H1 (cell line): Measurements from ENCODE around the gene NAIF1. TPM values are rescaled to one million over a fixed set of nuclear protein-coding genes. Genes with fewer than 3 reads are reported as not detected.

ENCODE experiments used
- polyA plus RNA-seq, 7 experiments: library from polyadenylated mRNA; depleted of rRNA in 3 of 7; stranded (reverse) in 5 of 7; unstranded in 2 of 7; fragments of >200 nt in 5 of 7; fragments of 200-250 nt in 2 of 7; gene quantifications; 1 replicate in 5 of 7; 2 replicates in 1 of 7; 4 replicates in 1 of 7; pipeline versions ENCODE4 v1.2.1 to v1.2.3, GENCODE V29; 2011 to 2013; ENCODE audit warnings: missing spikeins in 2 of 7, mixed read lengths in 2 of 7
- total RNA-seq: library from RNA; stranded (reverse); fragmentation: NEBNext Ultra II Directional; extraction: Animal tissue kit (Norgen Biotek cat#: 25700); gene quantifications from 2 replicates; pipeline ENCODE4 v1.2.1, GENCODE V29; 2021

NAIF1 gene
- total and polyA plus RNA-seq, 2 of the 8 experiments (the other 6 are each of a cell fraction or from before 2014, with no cell fraction given): 8.7 to 9.0 TPM

Other genes with a start within 250 kb of the NAIF1 start
- gene ENG, start 212.7 kb downstream of the NAIF1 start, total RNA-seq: 4.2 and 4.4 TPM in 2 replicates
- 1.8 and 3.2 TPM in 2 replicates for gene ENG, start 212.7 kb downstream of the NAIF1 start, polyA plus RNA-seq (2011; rRNA removed)
- gene AK1, start 189.6 kb downstream of the NAIF1 start, total RNA-seq: 35.9 and 37.9 TPM in 2 replicates
- gene AK1, start 189.6 kb downstream of the NAIF1 start, polyA plus RNA-seq (2011; rRNA removed): 39.2 and 44.1 TPM in 2 replicates
- 37.7 and 43.7 TPM in 2 replicates for gene ST6GALNAC6, start 167.7 kb downstream of the NAIF1 start, total RNA-seq
- gene ST6GALNAC6, start 167.7 kb downstream of the NAIF1 start, polyA plus RNA-seq (2011; rRNA removed): 64.4 and 72.9 TPM in 2 replicates
- gene ST6GALNAC4, start 150.3 kb downstream of the NAIF1 start, total RNA-seq: 21.8 and 27.0 TPM in 2 replicates
- 34.1 and 49.5 TPM in 2 replicates for gene ST6GALNAC4, start 150.3 kb downstream of the NAIF1 start, polyA plus RNA-seq (2011; rRNA removed)
- 12.2 and 13.4 TPM in 2 replicates for gene PIP5KL1, start 136.5 kb downstream of the NAIF1 start, total RNA-seq
- gene PIP5KL1, start 136.5 kb downstream of the NAIF1 start, polyA plus RNA-seq (2011; rRNA removed): 15.4 and 27.4 TPM in 2 replicates
- gene DPM2, start 129.5 kb downstream of the NAIF1 start, total RNA-seq: 45.4 and 48.8 TPM in 2 replicates
- gene DPM2, start 129.5 kb downstream of the NAIF1 start, polyA plus RNA-seq (2011; rRNA removed): 95.4 and 110 TPM in 2 replicates
- 50.8 and 51.3 TPM in 2 replicates for gene EEIG1, start 86.3 kb downstream of the NAIF1 start, total RNA-seq
- 29.8 and 61.0 TPM in 2 replicates for gene EEIG1, start 86.3 kb downstream of the NAIF1 start, polyA plus RNA-seq (2011; rRNA removed)
- 16.8 and 18.5 TPM in 2 replicates for gene SLC25A25, start 912 bp upstream of the NAIF1 start, total RNA-seq
- 6.5 and 10.0 TPM in 2 replicates for gene SLC25A25, start 912 bp upstream of the NAIF1 start, polyA plus RNA-seq (2011; rRNA removed)
- gene PTGES2, start 60.4 kb upstream of the NAIF1 start, total RNA-seq: 76.9 and 81.2 TPM in 2 replicates
- 80.7 and 119 TPM in 2 replicates for gene PTGES2, start 60.4 kb upstream of the NAIF1 start, polyA plus RNA-seq (2011; rRNA removed)
- 1.1 and 1.4 TPM in 2 replicates for gene LCN2, start 82.1 kb upstream of the NAIF1 start, total RNA-seq
- 1.6 TPM in 2 replicates for gene LCN2, start 82.1 kb upstream of the NAIF1 start, polyA plus RNA-seq (2011; rRNA removed)
- 63.1 and 66.4 TPM in 2 replicates for gene BBLN, start 92.9 kb upstream of the NAIF1 start, total RNA-seq
- 164 and 264 TPM in 2 replicates for gene BBLN, start 92.9 kb upstream of the NAIF1 start, polyA plus RNA-seq (2011; rRNA removed)
- gene CIZ1, start 124.3 kb upstream of the NAIF1 start, total RNA-seq: 103 and 107 TPM in 2 replicates
- gene CIZ1, start 124.3 kb upstream of the NAIF1 start, polyA plus RNA-seq (2011; rRNA removed): 66.0 and 87.0 TPM in 2 replicates
- gene DNM1, start 136.1 kb upstream of the NAIF1 start, total RNA-seq: 43.7 and 62.7 TPM in 2 replicates
- gene DNM1, start 136.1 kb upstream of the NAIF1 start, polyA plus RNA-seq (2011; rRNA removed): 34.3 and 55.4 TPM in 2 replicates
- 43.6 and 50.1 TPM in 2 replicates for gene GOLGA2, start 208.7 kb upstream of the NAIF1 start, total RNA-seq
- 13.1 and 15.9 TPM in 2 replicates for gene GOLGA2, start 208.7 kb upstream of the NAIF1 start, polyA plus RNA-seq (2011; rRNA removed)
- gene SWI5, start 209.0 kb upstream of the NAIF1 start, total RNA-seq: 25.5 and 29.0 TPM in 2 replicates
- 54.6 and 59.5 TPM in 2 replicates for gene SWI5, start 209.0 kb upstream of the NAIF1 start, polyA plus RNA-seq (2011; rRNA removed)